Stimulated activated CD4-positive, alpha-beta T cell treated with anti-CD3 and anti-CD28 coated beads, Interleukin-2, amount 100 ng/mL, for 4 hours (primary cell): Measurements from ENCODE around the gene TBC1D9.
"Not testable (repeated sequence)": the region's sequence is repeated elsewhere in the genome, so short reads cannot be mapped to it uniquely, and the experiment has no call there.

Experiments used
- DNase-seq: peaks from one replicate; pipeline ENCODE4 v3.0.0-alpha.2; 2020; ENCODE audit warnings: low read depth

The TBC1D9 gene

GRCh38 chr4:140753329-140753728, 2.9 kb downstream of the TBC1D9 start:
- DNase-seq: no peak

GRCh38 chr4:140752291-140753068, 3.7 kb downstream of the TBC1D9 start:
- no peak for DNase-seq

GRCh38 chr4:140750470-140750869, 5.7 kb downstream of the TBC1D9 start:
- DNase-seq: no peak

GRCh38 chr4:140748171-140748570, 8.0 kb downstream of the TBC1D9 start:
- DNase-seq: no peak

GRCh38 chr4:140746546-140746945, 9.6 kb downstream of the TBC1D9 start:
- DNase-seq: not testable (repeated sequence)

GRCh38 chr4:140744421-140744820, 11.8 kb downstream of the TBC1D9 start:
- no peak for DNase-seq

GRCh38 chr4:140743194-140743931, 12.8 kb downstream of the TBC1D9 start:
- no peak for DNase-seq

- no peak for DNase-seq
Observed at GRCh38 chr4:140742838-140743193, 13.4 kb downstream of the TBC1D9 start.

GRCh38 chr4:140740906-140741670, 15.1 kb downstream of the TBC1D9 start:
- no peak for DNase-seq

- DNase-seq: no peak
Observed at GRCh38 chr4:140740422-140740821, 15.8 kb downstream of the TBC1D9 start.

GRCh38 chr4:140739971-140740370, 16.2 kb downstream of the TBC1D9 start:
- DNase-seq: no peak

GRCh38 chr4:140738139-140738538, 18.0 kb downstream of the TBC1D9 start:
- no peak for DNase-seq

GRCh38 chr4:140736669-140737343, 19.4 kb downstream of the TBC1D9 start:
- DNase-seq: no peak

- DNase-seq: no peak
Observed at GRCh38 chr4:140735779-140736391, 20.3 kb downstream of the TBC1D9 start.

- DNase-seq: no peak
Observed at GRCh38 chr4:140735317-140735716, 20.9 kb downstream of the TBC1D9 start.

- no peak for DNase-seq
Observed at GRCh38 chr4:140732780-140733179, 23.4 kb downstream of the TBC1D9 start.

GRCh38 chr4:140729344-140730049, 26.7 kb downstream of the TBC1D9 start:
- DNase-seq: no peak

- DNase-seq: no peak
Observed at GRCh38 chr4:140726776-140727500, 29.2 kb downstream of the TBC1D9 start.

- no peak for DNase-seq
Observed at GRCh38 chr4:140725556-140725955, 30.6 kb downstream of the TBC1D9 start.

GRCh38 chr4:140724760-140725159, 31.4 kb downstream of the TBC1D9 start:
- DNase-seq: no peak
